GM18508 (cell line): ENCODE measurements around the gene ATG7.
"Not testable (repeated sequence)": the region's sequence is repeated elsewhere in the genome, so short reads cannot be mapped to it uniquely, and the experiment has no call there.

Experiments
- ATAC-seq: cut with Tn5 transposase; IDR thresholded peaks from one replicate; pipeline ENCODE4 v1.9.1; 2021; ENCODE audit warnings: moderate number of reproducible peaks; ENCODE audit not compliant: insufficient read depth, unreplicated experiment

Gene ATG7

DNA sequence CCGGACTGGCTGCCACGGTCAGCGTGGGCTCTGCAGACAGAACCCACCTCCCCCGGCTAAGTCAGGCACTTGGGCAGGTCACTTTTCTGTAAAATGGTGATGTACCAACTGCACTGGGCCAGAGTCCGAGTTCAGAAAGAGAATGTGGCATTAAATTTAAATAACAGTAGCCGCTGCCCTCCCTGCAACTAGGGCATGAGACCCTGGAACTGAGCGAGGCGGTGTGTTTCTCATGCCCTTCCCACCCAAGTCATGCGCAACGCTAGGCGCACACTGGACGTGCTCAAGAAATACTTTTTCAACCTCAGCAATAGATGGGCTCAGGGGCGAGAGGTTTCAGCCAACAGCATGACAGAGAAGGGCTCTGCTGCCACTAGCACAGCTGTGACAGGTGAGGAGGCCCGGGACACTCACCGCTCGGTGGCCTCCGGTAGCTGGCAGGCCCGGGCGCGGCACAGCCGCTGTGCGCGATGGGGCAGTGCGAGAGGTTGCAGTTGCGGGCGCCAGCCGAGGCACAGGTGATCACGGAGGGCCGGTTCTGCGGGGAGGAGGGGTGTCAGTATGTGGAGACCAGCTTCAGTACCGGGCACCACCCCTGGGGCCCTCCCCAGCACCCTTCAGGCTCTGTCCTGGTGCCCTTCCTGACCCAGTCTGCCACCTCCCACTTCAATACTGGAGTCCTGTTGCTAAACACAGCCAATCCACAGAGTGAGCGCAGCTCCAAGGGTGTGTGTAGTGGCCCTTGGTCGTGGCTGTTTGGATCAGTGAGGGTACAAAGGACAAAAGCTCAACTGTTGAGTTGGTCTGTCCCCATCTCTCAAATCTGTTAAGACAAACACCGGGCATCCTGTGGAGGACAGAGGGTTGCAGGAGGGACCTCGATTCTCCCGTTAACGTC, 287.0 kb downstream of the ATG7 start:
- no peak for ATAC-seq

DNA sequence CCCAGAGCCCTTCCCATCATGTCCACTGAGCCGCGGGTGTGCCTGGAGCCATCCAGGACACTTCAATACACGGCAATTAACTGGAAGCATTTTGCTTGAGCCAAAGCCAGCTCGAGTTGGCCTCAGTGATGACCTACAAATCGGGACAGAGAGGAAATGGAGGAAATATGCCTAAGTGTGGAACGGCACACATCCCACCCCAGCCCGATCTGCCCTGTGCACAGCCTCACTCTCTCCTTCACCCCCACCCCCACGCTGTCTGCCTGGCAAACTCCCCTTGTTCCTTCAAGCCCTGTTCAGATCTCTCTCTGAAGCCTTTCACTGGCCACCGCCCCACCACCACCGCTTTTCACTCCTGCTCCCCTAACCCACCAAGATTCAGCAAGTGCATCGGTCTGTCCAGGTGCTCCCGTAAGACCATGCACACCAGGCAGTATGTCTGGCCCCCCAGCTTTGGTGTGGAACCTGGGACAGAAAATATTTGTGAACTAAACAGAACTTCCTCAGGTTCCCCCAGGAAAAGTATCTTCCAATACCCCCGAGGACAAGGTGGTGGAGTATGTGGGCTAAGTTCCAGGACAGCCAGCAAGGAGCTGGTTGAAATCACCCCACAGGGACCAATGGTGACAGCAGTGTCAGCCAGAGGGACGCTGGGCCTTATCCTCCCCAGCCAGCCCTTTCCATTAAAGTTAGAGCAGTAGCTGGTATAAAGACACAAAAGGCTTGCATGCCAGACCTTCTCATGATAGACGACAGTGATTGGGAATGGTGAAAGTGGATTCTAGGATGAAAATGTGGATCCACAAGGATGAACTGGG, 287.8 kb downstream of the ATG7 start:
- no peak for ATAC-seq

DNA sequence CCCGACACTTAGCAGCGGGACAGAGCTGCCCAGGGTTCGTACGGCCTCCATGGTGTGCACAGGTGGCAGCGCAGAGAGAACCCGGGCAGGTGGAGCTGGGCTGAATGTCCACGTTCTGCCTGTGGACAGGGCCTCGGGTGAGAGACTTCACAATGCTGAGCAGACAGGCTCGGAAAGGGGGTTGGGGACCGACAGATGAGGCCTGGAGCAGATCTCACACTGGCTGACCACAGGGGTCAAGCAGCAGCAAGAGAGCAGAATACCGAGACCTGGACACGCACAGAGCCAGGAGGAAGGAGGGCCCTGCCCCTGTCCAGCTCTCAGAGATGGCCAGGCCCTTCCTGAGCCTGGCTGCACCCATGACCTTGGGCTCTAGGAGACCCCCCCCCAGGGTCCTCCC, 288.5 kb downstream of the ATG7 start:
- ATAC-seq: no peak

DNA sequence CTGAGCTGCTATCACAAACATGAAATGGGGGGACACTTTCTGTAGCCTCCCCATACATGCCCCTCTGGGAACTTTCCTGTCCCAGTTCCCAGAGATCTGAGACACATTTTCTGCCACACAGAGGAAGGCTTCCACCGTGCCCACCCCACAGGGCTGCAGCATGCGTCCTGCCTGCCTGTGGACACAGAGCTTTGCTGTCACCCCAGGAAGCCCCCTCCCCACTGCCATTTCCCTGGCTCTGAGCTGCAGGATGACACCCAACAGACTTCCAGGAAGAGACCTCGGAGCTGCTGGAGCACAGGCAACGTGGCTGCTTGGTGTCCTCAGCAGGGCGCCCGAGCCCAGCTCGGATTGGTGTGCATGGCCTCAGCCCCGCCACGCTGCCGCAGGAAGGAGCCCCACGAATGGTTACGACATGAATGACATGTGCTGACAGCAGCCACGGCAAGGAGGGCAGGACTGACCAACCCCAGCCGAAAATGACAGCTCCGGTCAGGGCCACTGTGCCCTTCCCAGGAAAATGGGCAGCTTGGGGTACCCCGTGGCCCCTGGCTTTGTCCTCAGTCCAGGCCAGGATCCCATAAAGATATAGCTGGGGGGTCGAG, 290.2 kb downstream of the ATG7 start:
- no peak for ATAC-seq

DNA sequence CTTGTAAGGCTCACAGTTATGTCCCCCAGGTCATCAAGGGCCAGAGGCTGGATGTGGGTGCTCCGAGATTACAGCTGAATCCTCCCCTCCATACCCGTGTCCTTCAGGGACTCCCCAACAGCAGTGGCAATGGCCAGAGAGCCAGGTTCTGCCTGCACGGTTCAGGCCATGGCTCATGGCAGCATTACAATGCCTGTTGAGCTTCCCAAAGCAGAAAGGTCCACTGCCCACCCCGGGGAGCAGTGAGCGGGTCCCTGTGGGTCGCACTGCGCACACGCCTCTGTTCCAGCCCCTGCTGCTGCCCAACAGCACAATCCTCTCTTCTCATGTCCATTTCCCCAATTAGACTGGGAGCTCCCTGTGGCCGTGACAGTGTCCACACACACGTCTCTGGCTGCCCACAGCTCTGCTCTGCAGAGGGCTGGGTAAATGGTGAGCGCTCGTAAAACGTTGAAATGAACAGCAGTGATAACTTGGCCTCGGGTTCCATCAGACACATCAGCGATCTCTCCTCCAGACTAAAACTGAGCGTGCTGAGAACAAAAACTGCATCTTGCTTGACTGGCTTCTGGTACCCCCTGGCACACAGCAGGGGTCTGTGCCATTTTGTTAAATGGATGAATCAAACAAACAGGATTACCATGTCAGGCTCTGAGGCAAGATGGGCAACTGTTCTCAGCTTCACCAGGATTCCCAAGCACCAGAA, 291.1 kb downstream of the ATG7 start:
- no peak for ATAC-seq

DNA sequence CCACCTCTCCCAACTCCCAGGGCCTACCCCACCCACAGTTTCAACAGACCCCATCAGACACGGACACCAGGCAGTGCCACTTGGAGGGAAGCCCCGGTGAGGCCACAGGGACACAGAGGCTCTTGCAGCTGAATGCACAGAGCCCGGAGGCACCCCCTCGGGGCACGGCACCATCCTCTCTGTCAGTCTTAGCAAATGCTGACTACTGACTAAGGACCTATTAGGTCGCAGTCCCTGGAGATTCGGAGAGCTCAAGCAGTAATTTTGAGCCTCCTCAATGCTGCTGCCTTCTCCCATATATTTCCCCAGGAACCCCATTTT, 291.6 kb downstream of the ATG7 start:
- no peak for ATAC-seq

DNA sequence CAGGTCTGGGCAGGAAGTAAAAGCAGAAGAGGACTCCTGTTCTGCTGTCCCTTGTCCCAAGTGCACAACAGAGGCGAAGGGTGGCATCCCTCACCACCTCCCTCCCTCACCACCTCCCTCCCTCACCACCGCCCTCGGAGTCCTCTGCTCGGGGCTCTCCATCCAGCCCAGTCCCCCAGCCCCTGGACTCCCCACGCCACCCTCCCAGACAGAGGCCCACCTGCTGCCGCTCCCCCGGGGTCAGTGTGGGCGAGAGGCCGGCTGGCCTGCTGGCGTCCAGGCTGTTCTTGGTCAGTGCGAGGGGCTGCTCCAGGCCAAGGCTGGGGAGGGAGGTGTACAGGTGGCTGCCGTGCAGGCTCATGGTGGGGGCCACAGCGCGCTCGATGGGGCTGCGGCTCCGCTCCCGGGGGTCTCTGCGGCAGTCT, 292.4 kb downstream of the ATG7 start:
- ATAC-seq: no peak

DNA sequence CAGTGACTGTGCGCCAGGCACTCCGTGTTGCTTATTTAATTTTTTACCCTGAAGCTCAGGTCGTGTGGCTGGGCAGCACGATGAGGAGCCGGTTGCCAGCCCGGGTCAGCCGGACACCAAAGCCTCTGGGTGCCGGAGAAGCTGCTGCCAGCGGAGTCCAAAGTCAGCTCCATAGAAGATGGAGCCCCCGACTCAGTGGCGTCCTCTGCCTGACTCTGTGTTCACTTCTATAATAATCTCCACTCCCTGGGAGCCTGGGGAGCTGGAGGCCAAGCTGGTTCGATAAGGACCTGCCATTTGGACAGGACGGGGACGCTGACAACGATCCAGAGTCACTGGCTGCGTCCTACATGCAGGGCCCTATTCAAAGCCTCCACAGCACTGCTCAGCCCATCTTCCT, 292.9 kb downstream of the ATG7 start:
- ATAC-seq: no peak

DNA sequence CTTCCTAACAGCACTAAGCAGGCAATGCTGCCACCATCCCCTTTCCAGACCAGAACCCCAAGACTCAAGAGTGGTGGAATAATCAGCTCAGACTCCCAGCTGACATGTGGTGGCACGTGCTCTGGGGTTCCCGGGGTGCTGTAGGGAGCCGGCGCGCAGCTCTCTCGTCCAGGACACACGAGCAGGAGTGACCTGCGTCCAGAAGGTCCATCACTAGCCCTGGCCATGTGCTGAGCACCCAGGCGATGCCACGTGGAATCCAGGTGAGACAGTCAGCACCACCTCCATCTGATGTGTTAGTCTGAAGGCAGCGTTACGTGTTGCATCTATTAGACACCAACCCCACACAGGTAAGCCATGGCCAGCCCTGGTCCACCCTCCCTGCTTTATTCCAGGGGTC, 293.3 kb downstream of the ATG7 start:
- ATAC-seq: no peak

DNA sequence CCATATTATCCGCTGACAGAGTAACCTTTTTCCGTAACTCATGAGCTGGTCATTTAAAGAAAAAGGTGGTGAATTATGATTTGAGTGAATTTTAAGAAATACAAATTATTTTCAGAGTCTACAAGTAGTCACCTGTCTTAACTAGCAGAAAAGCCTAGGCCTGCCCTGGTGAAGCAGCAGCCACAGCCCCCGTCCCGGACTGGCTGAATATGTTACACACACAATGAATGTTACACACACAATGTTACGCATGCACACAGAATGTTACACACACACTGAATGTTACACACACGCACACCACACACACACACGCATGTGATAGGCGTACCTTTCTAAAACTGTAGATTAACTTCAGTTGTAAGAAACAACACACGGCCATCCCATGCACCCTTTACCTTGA, 293.7 kb downstream of the ATG7 start:
- ATAC-seq: no peak

DNA sequence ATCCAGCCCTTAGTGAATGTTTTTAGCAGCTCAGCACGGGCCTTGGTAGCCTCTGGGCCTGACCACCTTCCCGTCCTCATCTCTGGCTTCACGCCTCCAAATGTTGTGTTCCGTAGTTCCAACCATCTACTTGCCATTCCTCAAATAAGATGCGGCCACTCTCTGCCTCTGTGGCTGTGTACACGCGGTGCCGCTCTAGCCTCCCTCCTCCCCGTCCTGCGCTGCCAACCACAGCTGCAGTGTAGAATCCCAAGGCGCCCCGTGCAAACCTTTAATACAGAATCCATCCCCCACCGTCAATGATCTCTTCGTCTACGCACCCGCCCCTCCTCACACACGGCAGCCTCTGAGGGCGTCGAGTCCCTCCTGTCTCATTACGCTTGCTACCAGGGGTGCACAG, 294.3 kb downstream of the ATG7 start:
- no peak for ATAC-seq

DNA sequence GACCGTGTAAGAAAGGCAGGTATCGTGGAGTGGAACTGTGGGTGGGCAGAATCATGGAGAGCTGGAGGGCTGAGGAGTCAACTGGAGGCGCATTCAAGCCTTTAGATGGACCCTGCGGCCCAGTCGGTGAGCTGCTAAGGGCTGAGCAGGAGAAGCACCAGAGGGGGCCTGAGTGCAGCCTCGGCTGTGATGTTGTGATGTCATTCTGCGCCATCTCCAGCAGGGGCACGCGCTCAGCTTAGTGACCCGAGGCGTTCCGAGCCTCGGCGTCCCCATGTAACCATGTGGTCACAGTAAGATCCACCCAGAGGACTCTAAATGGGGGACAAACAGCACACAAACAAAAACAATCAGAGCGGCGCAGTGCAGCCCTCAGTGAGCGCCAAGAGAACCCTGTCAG, 294.7 kb downstream of the ATG7 start:
- ATAC-seq: no peak

DNA sequence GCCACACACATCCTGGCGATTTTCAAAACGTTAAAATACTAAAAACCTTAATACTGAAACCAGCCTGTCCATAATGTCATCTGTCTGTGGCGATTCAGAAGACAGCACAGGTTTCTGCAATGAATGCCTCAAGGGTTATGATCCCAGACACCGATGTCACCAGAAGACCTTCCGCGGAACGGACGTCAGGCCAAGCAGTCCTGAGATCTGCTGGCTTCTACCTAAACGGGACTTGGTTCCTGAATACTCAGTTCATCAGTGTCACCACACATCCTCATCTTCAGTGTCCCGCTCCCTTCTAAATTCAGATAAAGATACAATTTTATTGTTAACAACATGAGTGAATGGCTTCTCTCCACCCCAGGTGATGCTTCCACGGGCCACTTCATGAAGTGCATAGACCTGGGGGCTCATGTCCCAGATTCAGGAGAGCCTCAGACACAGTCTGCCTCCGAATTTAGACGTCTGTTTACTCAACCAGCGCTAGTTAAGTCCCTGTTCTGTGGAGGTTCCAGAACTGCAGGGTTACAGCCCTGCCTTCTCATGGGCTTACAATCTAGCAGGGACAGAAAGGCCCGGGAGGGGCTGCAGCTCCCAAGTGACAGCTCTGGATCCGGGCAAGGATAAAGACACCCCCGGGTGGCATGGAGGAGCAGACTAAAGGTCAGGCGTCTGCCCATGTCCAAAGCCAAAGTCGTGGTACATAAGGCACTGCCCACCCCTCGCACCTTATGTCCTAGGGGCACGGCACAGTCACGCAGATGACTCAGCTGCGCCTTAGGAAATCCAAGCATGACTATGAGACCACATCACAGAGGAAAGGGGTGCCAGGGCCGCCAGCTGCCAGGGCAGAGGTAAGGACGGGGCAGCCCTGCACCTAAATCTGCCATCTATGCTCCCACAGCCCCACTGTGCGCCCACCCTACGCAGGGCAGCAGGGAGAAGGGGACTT, 295.6 kb downstream of the ATG7 start:
- ATAC-seq: no peak

DNA sequence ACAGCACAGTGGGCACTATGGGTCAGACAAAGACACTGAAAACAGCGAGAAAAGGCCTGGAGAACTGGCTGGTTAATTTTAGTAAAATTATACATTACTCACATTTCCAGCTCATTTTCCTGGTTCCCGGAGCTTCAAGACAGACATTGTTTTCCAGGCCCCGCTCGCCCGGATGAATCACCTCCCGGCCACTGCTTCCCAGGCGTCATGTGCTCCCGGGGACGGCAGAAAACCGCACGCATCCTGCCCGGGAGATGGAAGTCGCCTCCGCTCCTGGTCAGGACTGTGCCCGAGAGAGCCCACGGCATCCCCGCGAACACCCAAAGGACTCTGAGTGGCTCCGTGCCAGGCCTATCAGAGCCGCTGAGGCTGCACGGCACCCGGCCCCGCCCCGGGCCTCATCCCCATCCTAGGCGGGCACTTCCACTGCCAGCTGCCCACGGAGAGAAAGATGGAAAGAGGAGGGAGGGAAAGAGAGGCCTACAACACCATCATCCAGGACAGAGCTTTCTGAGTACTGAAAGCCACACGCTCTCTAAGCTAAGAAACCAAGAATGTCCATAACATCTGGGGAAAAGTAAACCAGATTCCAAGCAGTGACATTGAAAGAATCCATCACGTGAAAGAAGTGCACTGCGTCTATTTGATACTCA, 296.4 kb downstream of the ATG7 start:
- no peak for ATAC-seq

DNA sequence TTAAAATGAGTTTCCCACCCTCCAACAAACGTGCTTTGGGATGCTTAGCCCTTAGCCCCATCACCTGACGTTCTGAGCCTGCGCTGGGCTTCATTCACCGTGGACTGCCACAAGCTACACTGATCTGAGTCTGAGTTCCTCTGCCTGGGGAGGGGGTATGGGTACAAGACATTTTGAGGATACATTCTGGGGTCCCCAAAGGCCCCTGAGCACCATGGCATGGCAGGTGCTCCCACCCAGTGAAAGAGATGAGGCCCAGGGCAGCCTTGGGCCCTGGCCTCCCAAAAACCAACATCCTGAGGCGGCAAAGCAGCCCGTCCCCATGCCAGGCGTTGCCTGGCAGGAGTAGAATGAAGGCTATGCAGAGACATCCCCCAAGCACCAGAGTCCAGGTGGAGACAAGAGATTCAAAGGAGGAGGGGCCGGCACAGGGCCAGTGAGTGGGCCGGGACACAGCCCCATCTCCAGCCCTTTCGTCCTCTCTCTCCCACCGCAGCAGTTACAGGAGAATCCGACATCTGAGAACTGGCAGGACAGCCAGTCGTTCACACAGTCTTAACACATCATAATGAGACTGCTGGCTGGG, 297.1 kb downstream of the ATG7 start:
- no peak for ATAC-seq

DNA sequence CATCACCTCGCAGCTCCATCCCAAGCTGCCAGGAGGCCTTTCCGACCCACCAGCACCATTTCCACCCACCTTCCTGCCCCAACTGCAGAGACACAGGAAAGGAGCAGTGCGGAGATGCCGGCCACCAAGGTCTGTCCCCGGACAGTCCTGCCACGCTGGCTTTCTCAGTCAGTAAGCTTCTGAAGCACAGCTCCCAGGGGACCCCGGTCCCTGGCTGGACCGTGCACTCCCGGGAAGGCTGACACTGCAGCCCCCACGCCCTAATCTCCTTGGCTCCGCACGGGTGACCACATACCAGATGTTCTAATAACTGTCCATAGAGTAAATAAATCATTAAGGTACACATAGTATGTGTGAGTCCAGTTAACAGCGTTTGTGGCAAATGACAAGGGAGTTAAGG, 298.1 kb downstream of the ATG7 start:
- ATAC-seq: no peak

DNA sequence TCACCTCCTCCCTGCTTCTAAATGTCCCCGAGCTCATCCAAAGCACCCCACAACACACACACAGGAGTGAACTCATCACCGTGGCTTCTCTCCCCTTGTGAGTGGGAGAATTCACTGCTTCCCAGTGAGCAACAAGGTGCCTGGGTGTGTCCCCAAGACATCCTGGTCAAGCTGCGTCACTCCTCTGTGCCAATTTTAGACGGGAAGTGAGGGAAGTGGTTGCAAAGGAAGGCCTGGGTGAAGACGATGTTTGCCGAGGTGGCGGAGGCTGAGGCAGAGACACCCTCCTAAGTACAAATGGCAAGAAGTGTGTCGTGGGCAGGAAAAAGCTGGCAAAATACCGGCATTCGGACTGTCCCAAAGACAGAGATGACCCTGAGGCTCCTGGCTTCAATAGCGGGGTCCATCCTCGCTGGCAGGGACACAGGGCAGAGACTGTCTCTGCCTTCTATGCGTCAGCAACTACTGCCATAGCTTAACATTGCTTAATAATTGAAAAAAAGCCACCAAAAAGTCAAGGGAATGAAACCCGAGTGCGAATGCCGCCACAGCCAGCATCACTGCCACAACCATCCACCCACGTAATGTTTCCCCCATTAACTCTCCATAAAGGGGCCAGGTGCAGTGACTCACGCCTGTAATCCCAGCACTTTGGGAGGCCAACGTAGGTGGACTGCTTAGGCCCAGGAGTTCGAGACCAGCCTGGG, 298.7 kb downstream of the ATG7 start:
- ATAC-seq: no peak

DNA sequence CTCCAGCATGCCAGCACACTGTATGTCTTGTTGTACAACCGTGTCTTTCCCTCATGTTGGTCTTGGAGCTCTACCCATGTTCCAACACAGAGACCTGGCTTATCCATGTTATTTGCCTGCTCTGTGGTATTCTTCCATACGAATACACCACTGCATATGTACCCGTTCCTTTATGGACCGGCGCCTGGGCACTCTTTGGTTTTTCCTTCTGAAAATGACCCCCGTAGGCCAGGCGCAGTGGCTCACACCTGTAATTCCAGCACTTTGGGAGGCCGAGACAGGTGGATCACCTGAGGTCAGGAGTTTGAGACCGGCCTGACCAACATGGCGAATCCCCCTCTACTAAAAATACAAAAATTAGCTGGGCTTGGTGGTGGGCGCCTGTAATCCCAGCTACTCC, 300.5 kb downstream of the ATG7 start:
- not testable (repeated sequence) for ATAC-seq
